Skeletal muscle satellite cell (primary cell): ENCODE measurements around the gene NBEAL1.
"Not testable (repeated sequence)": the region's sequence is repeated elsewhere in the genome, so short reads cannot be mapped to it uniquely, and the experiment has no call there.

Source experiments
- H3K27me3 ChIP-seq: 2 replicates; pipeline ENCODE4 v1.7.0; 2013; ENCODE audit warnings: low read length; ENCODE audit not compliant: control insufficient read depth, insufficient read depth
- H3K36me3 ChIP-seq: 2 replicates; pipeline ENCODE4 v1.7.0; 2013; ENCODE audit warnings: mild to moderate bottlenecking, control low read depth, low read length; ENCODE audit not compliant: insufficient read depth
- H3K4me1 ChIP-seq: 2 replicates; pipeline ENCODE4 v1.7.0; 2013; ENCODE audit warnings: low read length; ENCODE audit not compliant: control insufficient read depth, insufficient read depth
- H3K4me2 ChIP-seq: 2 replicates; pipeline ENCODE4 v1.7.0; 2013; ENCODE audit warnings: mild to moderate bottlenecking, low read length
- H3K4me3 ChIP-seq: 2 replicates; pipeline ENCODE4 v1.7.0; 2013; ENCODE audit warnings: low read length
- H3K9ac ChIP-seq: 2 replicates; pipeline ENCODE4 v1.7.0; 2013; ENCODE audit warnings: mild to moderate bottlenecking, low read depth, low read length, moderate library complexity
- H3K9me3 ChIP-seq: replicated peaks from 2 replicates; pipeline ENCODE4 v1.7.0; 2013; ENCODE audit warnings: mild to moderate bottlenecking, control low read depth, low read length

The NBEAL1 gene

DNA sequence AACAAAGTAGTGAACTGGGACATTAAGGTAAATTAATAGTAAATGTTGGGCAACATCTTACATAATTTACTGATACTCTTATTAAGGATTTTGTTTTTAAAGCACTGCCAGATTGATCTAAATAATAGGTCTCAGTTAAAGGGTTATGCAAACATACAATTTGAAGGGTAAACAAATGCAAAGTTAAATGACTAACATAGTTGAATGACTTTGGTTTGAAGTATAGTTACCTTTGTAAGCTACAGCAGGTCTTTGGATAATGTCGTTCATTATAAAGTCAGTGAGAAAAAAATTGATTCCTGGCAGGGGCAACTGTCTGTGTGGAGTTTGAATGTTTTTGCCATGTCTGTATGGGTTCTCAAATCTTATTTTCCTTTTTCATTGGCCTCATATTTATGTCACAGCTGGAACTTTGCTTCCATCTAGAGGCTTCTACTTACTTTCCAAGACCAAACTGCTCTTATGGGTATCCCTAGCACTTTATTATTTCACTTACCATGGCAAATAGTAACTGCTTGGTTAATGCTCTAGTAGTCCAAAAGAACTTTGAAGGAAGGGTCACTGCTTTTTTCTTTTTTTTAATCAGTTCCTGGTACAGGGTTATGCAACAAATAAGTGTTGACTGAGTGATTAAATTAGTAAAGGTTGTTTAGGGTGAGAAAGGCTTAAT lies 107.8 kb downstream of the NBEAL1 start:
- no peak overlapping the region for H3K4me2 ChIP-seq
- no peaks in the 10 kb centered on the region for H3K4me1 ChIP-seq
- H3K4me3 ChIP-seq, result no peak overlapping the region
- no peaks in the 10 kb centered on the region for H3K9me3 ChIP-seq
- H3K9ac ChIP-seq, result no peak overlapping the region
- peaks cover 33% of the 10 kb centered on the region for H3K36me3 ChIP-seq
- H3K27me3 ChIP-seq, result no peaks in the 10 kb centered on the region

DNA sequence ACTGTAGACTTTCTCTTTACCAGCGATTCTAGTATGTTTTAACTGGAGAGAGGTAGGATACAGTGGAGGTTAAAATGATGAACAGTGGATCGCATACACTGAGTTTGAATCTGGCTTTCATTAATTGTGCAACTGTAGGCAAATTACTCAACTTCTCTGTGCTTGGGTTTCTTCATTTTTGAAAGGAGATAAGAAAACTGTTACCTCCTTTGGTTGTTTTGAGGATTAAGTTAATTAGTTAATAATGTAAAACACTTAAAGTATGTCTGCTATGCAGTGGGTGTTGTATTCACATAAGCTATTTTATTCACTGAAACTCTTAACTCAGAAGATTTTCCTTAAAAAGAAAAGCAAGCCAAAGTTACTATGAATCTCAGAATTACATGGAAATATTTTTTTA lies 112.3 kb downstream of the NBEAL1 start:
- H3K27me3 ChIP-seq, result no peaks in the 10 kb centered on the region
- H3K36me3 ChIP-seq, result peaks cover 52% of the 10 kb centered on the region
- H3K4me1 ChIP-seq, result no peaks in the 10 kb centered on the region
- H3K9me3 ChIP-seq, result no peaks in the 10 kb centered on the region
- H3K9ac ChIP-seq, result no peak overlapping the region
- no peak overlapping the region for H3K4me3 ChIP-seq
- no peak overlapping the region for H3K4me2 ChIP-seq

DNA sequence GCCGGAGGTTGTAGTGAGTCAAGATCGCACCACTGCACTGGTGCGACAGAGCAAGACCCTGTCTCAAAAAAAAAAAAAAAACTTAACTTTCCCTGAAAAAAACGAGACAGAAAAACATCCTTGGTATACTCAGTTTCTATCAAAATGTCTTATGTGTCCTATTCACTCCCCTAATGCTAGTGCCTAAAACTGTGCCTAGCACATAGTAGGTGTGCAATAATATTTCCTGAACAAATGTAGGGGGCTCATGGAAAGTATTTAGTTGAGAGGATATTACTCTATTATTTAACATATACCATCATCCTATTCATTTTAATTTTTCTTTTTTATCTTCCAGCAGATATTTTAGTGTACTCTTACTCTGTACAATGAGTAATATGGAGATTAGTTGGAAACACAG lies 120.4 kb downstream of the NBEAL1 start:
- no peaks in the 10 kb centered on the region for H3K9me3 ChIP-seq
- no peaks in the 10 kb centered on the region for H3K27me3 ChIP-seq
- no peak overlapping the region for H3K4me3 ChIP-seq
- no peaks in the 10 kb centered on the region for H3K4me1 ChIP-seq
- peaks cover 44% of the 10 kb centered on the region for H3K36me3 ChIP-seq
- H3K9ac ChIP-seq, result no peak overlapping the region
- H3K4me2 ChIP-seq, result no peak overlapping the region

DNA sequence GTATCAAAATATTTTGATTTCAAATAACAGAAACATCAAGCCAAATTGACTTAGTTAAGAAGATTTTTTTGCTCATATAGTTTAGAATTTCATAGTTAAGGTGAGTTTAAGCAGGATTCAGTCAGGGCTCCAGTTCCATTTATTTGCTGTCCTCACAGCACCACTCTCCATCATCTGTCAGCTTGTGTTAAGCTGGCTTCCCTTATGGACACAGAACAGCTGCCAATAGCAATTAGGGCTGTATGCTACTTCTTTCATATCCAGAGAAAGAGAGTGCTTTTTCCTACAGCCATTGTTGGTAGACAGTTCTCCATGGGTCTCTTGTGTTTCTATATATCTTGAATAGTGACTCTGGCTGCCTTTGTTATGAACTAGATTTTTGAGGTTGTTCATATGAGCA lies 128.7 kb downstream of the NBEAL1 start:
- Histone ChIP-seq H3K4me3 (no peak overlapping the region), H3K9ac (no peak overlapping the region), H3K27me3 (no peaks in the 10 kb centered on the region), H3K4me2 (no peak overlapping the region), H3K36me3 (peaks cover 35% of the 10 kb centered on the region), H3K4me1 (no peaks in the 10 kb centered on the region), H3K9me3 (no peaks in the 10 kb centered on the region)

DNA sequence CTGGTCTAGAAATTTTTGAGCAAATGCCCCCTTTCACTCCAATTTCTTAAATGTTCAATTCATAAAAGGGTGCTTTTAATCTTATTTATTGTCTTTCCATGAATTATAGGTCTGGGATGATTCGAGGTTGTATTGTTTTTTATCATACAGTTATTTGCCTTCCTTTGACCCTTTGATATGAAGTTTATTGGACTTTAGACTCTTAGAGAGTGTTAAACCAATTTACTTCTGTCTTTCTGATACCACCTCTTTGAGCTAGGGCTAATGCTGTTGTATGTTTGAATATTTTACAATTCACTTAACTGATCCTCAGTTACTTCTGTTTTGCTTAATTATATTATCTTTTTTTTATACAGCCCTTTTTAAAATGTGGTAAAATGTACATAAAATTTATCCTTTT lies 134.5 kb downstream of the NBEAL1 start:
- Histone ChIP-seq H3K9ac (no peak overlapping the region), H3K27me3 (no peaks in the 10 kb centered on the region), H3K4me3 (no peak overlapping the region), H3K9me3 (no peaks in the 10 kb centered on the region), H3K4me1 (no peaks in the 10 kb centered on the region), H3K4me2 (no peak overlapping the region), H3K36me3 (peaks cover 38% of the 10 kb centered on the region)

DNA sequence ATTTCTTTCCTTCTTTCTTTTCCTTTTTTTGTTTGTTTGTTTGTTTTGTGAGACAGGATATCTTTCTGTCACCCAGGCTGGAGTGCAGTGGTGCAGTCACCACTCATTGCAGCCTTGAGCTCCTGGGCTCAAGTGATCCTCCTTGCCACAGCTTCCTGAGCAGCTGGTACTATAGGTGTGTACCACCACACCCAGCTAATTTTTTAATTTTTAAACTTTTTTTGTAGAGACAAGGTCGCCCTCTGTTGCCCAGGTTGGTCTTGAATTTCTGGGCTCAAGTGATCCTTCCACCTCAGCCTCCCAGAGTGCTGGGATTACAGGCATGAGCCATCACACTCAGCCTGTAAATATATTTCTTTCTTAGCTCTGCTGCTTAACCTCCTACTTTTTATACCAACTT lies 140.7 kb downstream of the NBEAL1 start:
- H3K9me3 ChIP-seq, result no peaks in the 10 kb centered on the region
- H3K4me2 ChIP-seq, result no peak overlapping the region
- H3K27me3 ChIP-seq, result no peaks in the 10 kb centered on the region
- no peak overlapping the region for H3K9ac ChIP-seq
- H3K4me1 ChIP-seq, result no peaks in the 10 kb centered on the region
- H3K36me3 ChIP-seq, result peaks cover 34% of the 10 kb centered on the region
- no peak overlapping the region for H3K4me3 ChIP-seq

DNA sequence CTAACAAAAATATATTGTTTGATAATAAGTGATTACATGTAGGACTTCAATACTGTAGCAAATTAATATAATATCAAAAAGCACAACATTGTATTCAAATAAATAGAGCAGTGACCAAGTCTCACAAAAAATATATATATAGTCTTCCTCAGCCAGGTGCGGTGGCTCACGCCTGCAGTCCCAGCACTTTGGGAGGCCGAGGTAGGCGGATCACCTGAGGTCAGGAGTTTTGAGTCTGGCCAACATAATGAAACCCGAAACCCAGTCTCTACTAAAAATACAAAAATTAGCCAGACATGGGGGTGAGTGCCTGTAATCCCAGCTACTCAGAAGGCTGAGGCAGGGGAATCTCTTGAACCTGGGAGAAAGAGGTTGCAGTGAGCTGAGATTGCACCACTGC lies 148.0 kb downstream of the NBEAL1 start:
- not testable (repeated sequence) for H3K4me3 ChIP-seq, H3K9me3 ChIP-seq, H3K4me2 ChIP-seq, H3K27me3 ChIP-seq, H3K4me1 ChIP-seq, H3K9ac ChIP-seq
- peaks cover 31% of the 10 kb centered on the region for H3K36me3 ChIP-seq

DNA sequence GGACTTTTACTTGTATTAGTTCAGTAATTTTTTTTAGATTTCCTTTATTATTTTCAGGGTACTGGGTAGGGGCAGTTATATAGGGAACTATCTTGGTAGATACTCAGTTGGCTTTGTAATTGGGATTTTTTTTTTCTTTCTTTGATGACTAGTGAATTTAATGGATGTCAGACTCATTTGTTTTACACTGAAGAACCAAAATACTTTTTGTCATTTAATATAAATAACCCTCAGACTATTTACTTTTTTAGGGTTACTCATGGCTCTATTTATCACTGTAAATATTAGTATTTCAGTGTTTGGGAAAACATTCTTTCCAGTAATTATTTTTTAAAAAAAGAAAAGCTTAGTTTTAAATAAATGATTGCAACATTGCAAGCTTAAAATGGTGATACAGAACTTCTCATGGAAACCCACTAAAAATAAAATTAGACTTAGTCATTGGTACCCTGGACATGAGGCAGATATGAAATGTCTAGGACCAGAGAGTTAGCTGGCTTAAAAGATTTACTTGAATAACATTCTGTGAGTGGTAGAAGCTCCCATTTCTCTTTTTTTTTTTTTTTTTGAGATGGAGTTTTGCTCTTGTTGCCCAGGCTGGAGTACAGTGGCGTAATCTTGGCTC lies 149.7 kb downstream of the NBEAL1 start:
- Histone ChIP-seq H3K27me3 (no peaks in the 10 kb centered on the region), H3K4me3 (no peak overlapping the region), H3K36me3 (peaks cover 31% of the 10 kb centered on the region)

DNA sequence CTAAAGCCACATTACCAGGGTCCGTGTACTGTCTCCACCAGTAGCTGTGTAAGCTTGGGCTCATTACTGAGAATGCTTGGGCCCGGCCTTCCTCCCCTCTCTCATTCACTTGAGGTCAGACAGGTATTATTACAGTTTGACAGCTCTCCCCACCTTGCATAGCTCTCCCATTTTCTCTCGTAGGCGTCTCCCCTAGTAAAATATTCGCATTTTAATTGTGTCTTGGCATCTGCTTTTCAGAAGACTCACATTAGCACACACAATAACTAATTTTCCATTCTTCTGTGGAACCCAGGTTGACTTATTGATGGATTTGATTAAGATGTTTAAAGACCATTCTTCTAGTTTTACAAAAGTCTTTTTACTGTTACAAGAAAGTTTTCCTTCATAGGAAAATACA lies 153.1 kb downstream of the NBEAL1 start:
- Histone ChIP-seq H3K27me3 (no peaks in the 10 kb centered on the region), H3K4me1 (no peaks in the 10 kb centered on the region), H3K36me3 (peaks cover 28% of the 10 kb centered on the region), H3K9me3 (no peaks in the 10 kb centered on the region), H3K9ac (no peak overlapping the region), H3K4me2 (no peak overlapping the region), H3K4me3 (no peak overlapping the region)

More for the DNA sequence above, 149.7 kb downstream of the NBEAL1 start:
- no peak overlapping the region for H3K9ac ChIP-seq
- no peaks in the 10 kb centered on the region for H3K4me1 ChIP-seq
- no peak overlapping the region for H3K4me2 ChIP-seq
- no peaks in the 10 kb centered on the region for H3K9me3 ChIP-seq

DNA sequence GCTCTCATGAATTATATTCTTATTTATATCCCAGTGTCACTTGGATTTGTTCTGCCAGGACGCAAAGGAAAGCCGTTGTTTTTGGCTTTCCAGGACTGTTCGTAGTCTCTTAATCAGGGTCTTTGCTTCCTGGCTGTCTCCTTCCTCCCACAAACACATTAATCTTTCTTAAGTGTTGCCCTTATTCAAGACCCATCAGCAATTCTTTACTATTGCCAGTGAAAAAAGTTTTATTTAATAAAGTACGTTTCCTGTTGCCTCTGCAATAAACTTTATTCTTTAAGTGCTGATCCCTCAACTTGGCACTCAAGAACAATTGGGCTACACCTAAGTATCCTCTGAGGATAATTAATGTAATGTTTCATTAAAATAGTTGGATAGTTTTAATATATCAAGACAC lies 155.8 kb downstream of the NBEAL1 start:
- H3K4me3 ChIP-seq, result no peak overlapping the region
- peaks cover 23% of the 10 kb centered on the region for H3K36me3 ChIP-seq
- H3K4me1 ChIP-seq, result peaks cover 6% of the 10 kb centered on the region
- H3K4me2 ChIP-seq, result no peak overlapping the region
- H3K9me3 ChIP-seq, result no peaks in the 10 kb centered on the region
- H3K27me3 ChIP-seq, result no peaks in the 10 kb centered on the region
- H3K9ac ChIP-seq, result no peak overlapping the region

DNA sequence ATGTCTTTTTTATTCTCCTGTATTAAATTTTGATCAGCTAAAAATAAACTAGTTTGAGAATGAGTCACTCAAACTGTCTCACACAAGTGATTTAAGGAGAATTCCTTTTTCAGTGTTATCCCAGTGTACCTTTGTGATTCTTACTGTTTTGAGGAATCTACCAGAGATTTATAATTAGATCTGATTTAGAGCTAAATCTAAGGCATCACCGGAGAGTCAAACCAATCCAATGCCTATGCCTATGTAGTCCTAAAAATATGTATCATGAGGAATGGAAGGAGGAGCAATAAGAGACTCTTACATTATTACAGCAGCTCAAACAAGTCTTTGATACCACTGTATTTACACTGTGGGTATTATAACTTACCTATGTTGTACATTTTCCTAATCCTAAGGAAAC lies 160.7 kb downstream of the NBEAL1 start:
- no peaks in the 10 kb centered on the region for H3K9me3 ChIP-seq
- H3K27me3 ChIP-seq, result no peaks in the 10 kb centered on the region
- peaks cover 24% of the 10 kb centered on the region for H3K36me3 ChIP-seq
- H3K4me1 ChIP-seq, result peaks cover 8% of the 10 kb centered on the region
- no peak overlapping the region for H3K9ac ChIP-seq
- no peak overlapping the region for H3K4me3 ChIP-seq
- no peak overlapping the region for H3K4me2 ChIP-seq

DNA sequence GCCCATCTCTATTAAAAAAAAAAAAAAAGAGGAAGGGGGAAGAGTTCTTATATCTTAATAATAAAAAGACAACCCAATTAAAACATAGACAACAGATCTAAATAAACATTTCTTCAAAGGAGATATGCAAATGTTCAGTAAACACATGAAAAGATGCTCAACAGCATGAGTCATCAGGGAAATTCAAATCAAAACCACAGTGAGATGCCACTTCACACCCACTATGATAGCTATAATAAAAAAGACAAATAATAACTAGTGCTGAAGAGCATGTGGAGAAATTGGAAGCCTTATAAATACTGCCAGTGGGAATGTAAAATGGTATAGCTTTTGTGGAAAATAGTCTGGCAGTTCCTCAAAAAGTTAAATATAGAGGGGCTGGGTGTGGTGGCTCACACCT lies 162.7 kb downstream of the NBEAL1 start:
- Histone ChIP-seq H3K9me3 (no peaks in the 10 kb centered on the region), H3K9ac (no peak overlapping the region), H3K4me3 (no peak overlapping the region), H3K27me3 (no peaks in the 10 kb centered on the region), H3K36me3 (peaks cover 42% of the 10 kb centered on the region), H3K4me1 (peaks cover 8% of the 10 kb centered on the region), H3K4me2 (no peak overlapping the region)
